HG03354 (cell line): ENCODE measurements around the gene CFAP45.

Experiments
- ATAC-seq: cut with Tn5 transposase; IDR thresholded peaks from one replicate; pipeline ENCODE4 v1.9.1; 2021; ENCODE audit warnings: mild to moderate bottlenecking; ENCODE audit not compliant: unreplicated experiment, poor library complexity, severe bottlenecking

The CFAP45 gene

GRCh38 chr1:159861218-159861617 lies 38.7 kb downstream of the CFAP45 start:
- no peak for ATAC-seq

- no peak for ATAC-seq
Observed at GRCh38 chr1:159860456-159860855, 39.5 kb downstream of the CFAP45 start.

GRCh38 chr1:159859767-159860322 lies 40.1 kb downstream of the CFAP45 start:
- no peak for ATAC-seq

GRCh38 chr1:159857889-159858288 lies 42.1 kb downstream of the CFAP45 start:
- no peak for ATAC-seq

GRCh38 chr1:159856576-159856975 lies 43.4 kb downstream of the CFAP45 start:
- ATAC-seq: no peak

- ATAC-seq: no peak
Observed at GRCh38 chr1:159855709-159856108, 44.3 kb downstream of the CFAP45 start.

GRCh38 chr1:159854693-159855192 lies 45.2 kb downstream of the CFAP45 start:
- ATAC-seq: peak; percentile 84

GRCh38 chr1:159854116-159854692 lies 45.8 kb downstream of the CFAP45 start:
- no peak for ATAC-seq

- no peak for ATAC-seq
Observed at GRCh38 chr1:159853417-159854115, 46.4 kb downstream of the CFAP45 start.

- no peak for ATAC-seq
Observed at GRCh38 chr1:159851407-159851806, 48.6 kb downstream of the CFAP45 start.

GRCh38 chr1:159849626-159850366 lies 50.2 kb downstream of the CFAP45 start:
- ATAC-seq: no peak

- no peak for ATAC-seq
Observed at GRCh38 chr1:159848326-159848725, 51.6 kb downstream of the CFAP45 start.

GRCh38 chr1:159847231-159847630 lies 52.7 kb downstream of the CFAP45 start:
- ATAC-seq: no peak

- ATAC-seq: no peak
Observed at GRCh38 chr1:159845751-159846629, 54.0 kb downstream of the CFAP45 start.

GRCh38 chr1:159843459-159843858 lies 56.5 kb downstream of the CFAP45 start:
- ATAC-seq: no peak

GRCh38 chr1:159841749-159842148 lies 58.2 kb downstream of the CFAP45 start:
- no peak for ATAC-seq

- peak; percentile 68 for ATAC-seq
Observed at GRCh38 chr1:159839116-159839849, 60.7 kb downstream of the CFAP45 start.

- peak; percentile 75 for ATAC-seq
Observed at GRCh38 chr1:159838715-159839114, 61.2 kb downstream of the CFAP45 start.
